ENCODE results near the gene CCT3. TPM values are rescaled to one million over a fixed set of nuclear protein-coding genes. Genes with fewer than 3 reads are reported as not detected.
A peak's percentile ranks its signal among the peaks of the same experiment; 100 is the strongest.

CCT3 gene
- total and polyA plus RNA-seq, 12 donors = 108 to 505 (median 258) TPM

GRCh38 chr1:156360534-156360933, 22.4 kb upstream of the CCT3 start:
- DNase-seq = no peak
- Histone ChIP-seq H3K36me3 (replicated peaks in 1 of 2) (no peaks in the 10 kb centered on the region), H3K27ac (no peak overlapping the region), H3K4me1 (replicated peaks in 1 of 2) (no peaks in the 10 kb centered on the region), H3K4me3 (no peak overlapping the region), H3K9me3 (replicated peaks in 1 of 3) (no peaks in the 10 kb centered on the region), H3K27me3 (peaks cover 10% of the 10 kb centered on the region)
- no peak for TF ChIP-seq CTCF (IDR thresholded peaks at IDR 0.05)
- no peak for TF ChIP-seq POLR2A (IDR thresholded peaks at IDR 0.05)
- WGBS, 4 donors = 88 to 94% (median 89%) methylated on average over 11 of the region's 11 CpGs
- intact Hi-C loops (cut with DNase I) = no loop called here

DNA sequence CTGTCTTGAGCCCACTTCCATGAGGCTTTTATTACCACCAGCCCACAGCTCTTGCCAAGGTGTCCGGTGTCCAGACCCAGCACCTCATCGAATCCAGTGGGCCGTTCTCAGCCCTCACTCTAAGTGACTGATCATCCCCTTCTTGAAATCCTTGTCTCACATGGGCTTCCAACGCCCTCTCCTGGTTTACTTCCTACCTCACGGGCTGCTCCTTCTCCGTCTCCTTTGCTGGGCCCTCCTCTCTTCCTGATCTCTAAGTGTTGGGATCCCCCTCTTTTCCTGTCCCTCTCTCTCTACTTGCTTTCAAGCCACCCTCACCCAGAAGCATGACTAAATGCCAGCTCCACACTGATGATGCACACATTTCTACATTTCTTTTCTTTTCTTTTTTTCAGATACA, 21.9 kb upstream of the CCT3 start:
- TF ChIP-seq CTCF (IDR thresholded peaks at IDR 0.05) (peak in 3 of 6 experiments; percentile 16 to 24 (median 23)), POLR2A (IDR thresholded peaks at IDR 0.05) (no peak)
- Histone ChIP-seq H3K27ac (no peak overlapping the region), H3K27me3 (peaks cover 10% of the 10 kb centered on the region), H3K36me3 (replicated peaks in 1 of 2) (no peaks in the 10 kb centered on the region), H3K4me3 (no peak overlapping the region), H3K9me3 (replicated peaks in 1 of 3) (no peaks in the 10 kb centered on the region), H3K4me1 (replicated peaks in 1 of 2) (no peaks in the 10 kb centered on the region)
- WGBS, 4 donors = 40 to 60% (median 43%) methylated on average over 6 of the region's 6 CpGs
- peak in 2 of 7 donors; percentile 29 to 30 for DNase-seq
- intact Hi-C loops (cut with DNase I) = no loop called here

DNA sequence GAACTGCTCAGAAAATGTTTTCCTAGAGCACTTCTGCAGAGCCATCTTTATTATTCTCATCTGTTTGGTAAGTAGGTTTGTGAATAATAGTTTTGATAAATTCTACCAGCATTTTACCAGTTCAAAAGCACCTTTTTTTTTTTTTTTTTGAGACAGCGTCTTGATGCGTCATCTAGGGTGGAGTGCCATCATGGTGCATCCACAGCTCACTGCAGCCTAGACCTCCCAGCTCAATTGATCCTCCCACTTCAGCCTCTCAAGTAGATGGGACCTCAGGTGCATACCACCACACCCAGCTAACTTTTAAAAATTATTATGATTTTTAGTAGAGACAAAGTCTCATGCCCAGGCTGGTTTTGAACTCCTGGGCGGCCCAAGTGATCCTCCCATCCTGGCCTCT, 21.2 kb upstream of the CCT3 start:
- no peak overlapping the region for H3K4me3 ChIP-seq
- no peaks in the 10 kb centered on the region for H3K36me3 ChIP-seq (replicated peaks in 1 of 2)
- intact Hi-C loops (cut with DNase I) = no loop called here
- WGBS, 4 donors = 89 to 94% (median 91%) methylated on average over 3 of the region's 3 CpGs
- H3K27ac ChIP-seq = no peak overlapping the region
- TF ChIP-seq CTCF (IDR thresholded peaks at IDR 0.05) = no peak
- no peak for TF ChIP-seq POLR2A (IDR thresholded peaks at IDR 0.05)
- H3K4me1 ChIP-seq (replicated peaks in 1 of 2) = no peaks in the 10 kb centered on the region
- no peak for DNase-seq
- H3K9me3 ChIP-seq (replicated peaks in 1 of 3) = no peaks in the 10 kb centered on the region
- H3K27me3 ChIP-seq = peaks cover 10% of the 10 kb centered on the region

- no peaks in the 10 kb centered on the region for H3K4me1 ChIP-seq (replicated peaks in 1 of 2)
- WGBS, 4 donors = 87 to 100% (median 87%) methylated on average over 1 of the region's 1 CpG
- TF ChIP-seq POLR2A (IDR thresholded peaks at IDR 0.05) = no peak
- no peak for TF ChIP-seq CTCF (IDR thresholded peaks at IDR 0.05)
- no peak overlapping the region for H3K4me3 ChIP-seq
- H3K27ac ChIP-seq = no peak overlapping the region
- DNase-seq = no peak
- peaks cover 10% of the 10 kb centered on the region for H3K27me3 ChIP-seq
- no peaks in the 10 kb centered on the region for H3K36me3 ChIP-seq (replicated peaks in 1 of 2)
- intact Hi-C loops (cut with DNase I) = no loop called here
- H3K9me3 ChIP-seq (replicated peaks in 1 of 3) = no peaks in the 10 kb centered on the region
Observed at GRCh38 chr1:156358641-156359040, 20.5 kb upstream of the CCT3 start.

All from adrenal gland (tissue), 12 donors.